Activated T-helper 1 cell treated with anti-CD3 and anti-CD28 coated beads, Interleukin-12 subunit alpha, Interleukin-12 subunit beta, Interleukin-2, Interleukin-4 antibody, amounts not matched to agents 30 ng/mL and 10 ng/mL and 1 ng/mL, durations not matched to agents 14 hours and 24 hours and 36 hours (primary cell): ENCODE results near the gene SNU13. TPM values are rescaled to one million over a fixed set of nuclear protein-coding genes. Genes with fewer than 3 reads are reported as not detected.
A peak's percentile ranks its signal among the peaks of the same experiment; 100 is the strongest.
"Not testable (repeated sequence)": the region's sequence is repeated elsewhere in the genome, so short reads cannot be mapped to it uniquely, and the experiment has no call there.

Experiments
- DNase-seq: peaks from one replicate; pipeline ENCODE4 v3.0.0; 2021; ENCODE audit warnings: low spot score
- H3K27ac Mint-ChIP-seq: one replicate; pipeline ENCODE4 v1.8.0; 2021; ENCODE audit warnings: mild to moderate bottlenecking, mixed read lengths
- H3K27me3 Mint-ChIP-seq: one replicate; pipeline ENCODE4 v1.8.0; 2022; ENCODE audit warnings: mild to moderate bottlenecking, moderate library complexity, mixed read lengths; ENCODE audit not compliant: insufficient read depth
- H3K36me3 Mint-ChIP-seq: one replicate; pipeline ENCODE4 v1.8.0; 2021; ENCODE audit warnings: low read depth, mixed read lengths
- H3K4me1 Mint-ChIP-seq: one replicate; pipeline ENCODE4 v1.8.0; 2021; ENCODE audit warnings: low read depth, mixed read lengths
- H3K4me3 Mint-ChIP-seq: one replicate; pipeline ENCODE4 v1.8.0; 2021; ENCODE audit warnings: mild to moderate bottlenecking, moderate library complexity, mixed read lengths
- H3K9me3 Mint-ChIP-seq: one replicate; pipeline ENCODE4 v1.8.0; 2021; ENCODE audit warnings: mixed read lengths
- intact Hi-C: fragments of 100-400 bp; cut with micrococcal nuclease; formaldehyde crosslinking; loops from one replicate; pipeline ENCODE4 v1.15.1; 2024
- total RNA-seq: library from RNA; stranded (reverse); gene quantifications from 2 replicates; pipeline ENCODE4 v1.2.3, GENCODE V29; 2022

The SNU13 gene
- 337 and 339 TPM in 2 replicates for total RNA-seq

DNA sequence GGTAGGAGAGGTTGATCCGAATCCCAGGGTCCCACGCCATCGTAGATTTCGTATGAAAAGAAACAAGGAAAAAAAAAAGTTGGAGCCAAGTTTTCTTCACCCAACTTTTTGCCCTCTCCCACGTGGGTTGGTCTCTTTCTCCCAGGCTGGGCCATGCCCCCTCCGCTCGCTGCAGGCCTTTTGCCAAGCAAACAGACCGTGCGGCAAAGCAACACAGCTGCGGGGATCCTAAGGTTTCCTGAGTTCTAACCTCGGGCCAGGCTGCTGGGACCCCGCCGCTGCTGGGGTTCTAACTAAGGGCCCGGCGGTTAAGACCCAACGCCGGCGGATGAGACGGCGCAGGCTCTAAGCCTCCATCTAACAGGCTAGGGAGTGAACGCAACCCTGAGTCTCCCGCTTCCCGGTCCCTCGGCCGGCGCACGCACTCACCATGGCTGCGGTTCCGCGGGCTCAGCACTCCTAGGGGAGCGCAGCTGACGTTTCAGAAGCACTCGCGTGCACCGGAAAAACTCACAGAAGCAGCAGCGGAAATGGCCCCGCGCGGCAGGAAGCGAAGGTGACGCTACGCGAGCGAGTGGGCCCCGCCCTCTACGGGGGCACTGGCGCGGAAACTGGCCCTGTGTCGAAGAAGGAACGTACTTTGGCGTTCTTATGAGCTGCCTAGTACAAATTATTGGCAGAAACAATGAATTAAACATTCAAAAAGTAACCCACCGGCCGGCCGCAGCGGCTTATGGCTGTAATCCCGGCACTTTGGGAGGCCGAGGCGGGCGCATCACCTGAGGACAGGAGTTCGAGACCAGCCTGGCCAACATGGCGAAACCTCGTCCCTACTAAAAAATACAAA, at the start of gene SNU13:
SNU13 (minus strand) TSS at position 503 of the 847 bp plus-strand sequence; CDS start at position 432, 71 bp downstream.
- Mint-ChIP-seq H3K36me3 (peaks cover 19% of the 10 kb centered on the region), H3K9me3 (no peaks in the 10 kb centered on the region), H3K4me1 (peaks cover 17% of the 10 kb centered on the region), H3K27ac (peak within 1 kb of the TSS; percentile 98), H3K4me3 (peak within 1 kb of the TSS; percentile 98), H3K27me3 (no peaks in the 10 kb centered on the region)
- DNase-seq: peak; percentile 92
- intact Hi-C loops: loop anchor here (1.0 to 10.0 kb wide), 11 partner anchors 9 to 834 kb away; partner anchors contain the start of genes CCDC134, DESI1, NAGA and PHETA2

- H3K36me3 Mint-ChIP-seq, H3K27me3 Mint-ChIP-seq, H3K27ac Mint-ChIP-seq, H3K9me3 Mint-ChIP-seq, H3K4me1 Mint-ChIP-seq, DNase-seq, intact Hi-C loops, H3K4me3 Mint-ChIP-seq: not testable (repeated sequence)
These were observed 44.6 kb upstream of the SNU13 start for GRCh38 chr22:41733241-41733640.

GRCh38 chr22:41732096-41732772, 43.6 kb upstream of the SNU13 start:
- Mint-ChIP-seq H3K36me3 (no peaks in the 10 kb centered on the region), H3K9me3 (no peaks in the 10 kb centered on the region), H3K4me1 (no peaks in the 10 kb centered on the region), H3K27ac (no peak overlapping the region), H3K4me3 (no peak overlapping the region), H3K27me3 (no peaks in the 10 kb centered on the region)
- intact Hi-C loops: no loop called here
- DNase-seq: no peak

DNA sequence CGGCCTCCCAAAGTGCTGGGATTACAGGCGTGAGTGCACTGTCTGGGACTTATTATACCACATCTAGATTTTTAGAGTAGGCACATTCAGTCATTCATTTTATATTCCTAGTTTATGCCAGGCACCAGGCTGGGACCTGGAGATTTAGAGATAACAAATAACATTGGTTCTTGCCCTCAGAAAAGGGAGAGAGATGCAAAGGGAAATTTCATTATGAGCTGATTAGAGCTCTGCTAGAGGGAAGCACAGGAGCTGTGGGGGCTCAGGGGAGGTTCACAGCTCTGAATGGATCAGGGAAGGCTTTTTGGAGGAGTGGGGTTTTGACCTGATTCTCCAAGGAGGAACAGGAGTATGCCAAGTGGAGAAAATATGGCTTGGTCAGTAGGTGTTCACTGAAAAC, 42.9 kb upstream of the SNU13 start:
- Mint-ChIP-seq H3K36me3 (no peaks in the 10 kb centered on the region), H3K27ac (no peak overlapping the region), H3K27me3 (no peaks in the 10 kb centered on the region), H3K4me1 (no peaks in the 10 kb centered on the region), H3K4me3 (no peak overlapping the region), H3K9me3 (no peaks in the 10 kb centered on the region)
- intact Hi-C loops: no loop called here
- no peak for DNase-seq

GRCh38 chr22:41725510-41726110, 36.9 kb upstream of the SNU13 start:
- intact Hi-C loops: no loop called here
- H3K27ac Mint-ChIP-seq: no peak overlapping the region
- H3K27me3 Mint-ChIP-seq: no peaks in the 10 kb centered on the region
- no peak overlapping the region for H3K4me3 Mint-ChIP-seq
- H3K4me1 Mint-ChIP-seq: no peaks in the 10 kb centered on the region
- no peaks in the 10 kb centered on the region for H3K36me3 Mint-ChIP-seq
- H3K9me3 Mint-ChIP-seq: no peaks in the 10 kb centered on the region
- no peak for DNase-seq

- Mint-ChIP-seq H3K36me3 (no peaks in the 10 kb centered on the region), H3K27me3 (no peaks in the 10 kb centered on the region), H3K4me1 (no peaks in the 10 kb centered on the region), H3K9me3 (no peaks in the 10 kb centered on the region), H3K4me3 (no peak overlapping the region), H3K27ac (no peak overlapping the region)
- intact Hi-C loops: no loop called here
- DNase-seq: no peak
These were observed 33.8 kb upstream of the SNU13 start for GRCh38 chr22:41722496-41722895.

DNA sequence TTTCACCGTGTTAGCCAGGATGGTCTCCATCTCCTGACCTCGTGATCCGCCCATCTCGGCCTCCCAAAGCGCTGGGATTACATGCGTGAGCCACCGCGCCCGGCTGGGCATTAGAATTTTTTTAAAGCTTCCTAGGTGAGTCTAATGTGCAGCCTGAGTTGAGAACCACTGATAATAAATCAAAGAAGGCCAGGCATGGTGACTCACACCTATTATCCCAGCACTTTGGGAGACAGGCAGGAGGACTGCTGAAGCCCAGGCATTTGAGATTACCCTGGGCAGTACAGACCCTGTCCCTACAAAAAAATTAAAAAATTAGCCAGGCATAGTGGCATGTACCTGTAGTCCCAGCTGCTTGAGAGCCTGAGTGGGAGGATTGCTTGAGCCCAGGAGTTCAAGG, 24.3 kb upstream of the SNU13 start:
- Mint-ChIP-seq H3K4me3 (no peak overlapping the region), H3K27ac (no peak overlapping the region), H3K27me3 (peaks cover 8% of the 10 kb centered on the region), H3K9me3 (no peaks in the 10 kb centered on the region), H3K36me3 (no peaks in the 10 kb centered on the region), H3K4me1 (no peaks in the 10 kb centered on the region)
- DNase-seq: no peak
- intact Hi-C loops: no loop called here

DNA sequence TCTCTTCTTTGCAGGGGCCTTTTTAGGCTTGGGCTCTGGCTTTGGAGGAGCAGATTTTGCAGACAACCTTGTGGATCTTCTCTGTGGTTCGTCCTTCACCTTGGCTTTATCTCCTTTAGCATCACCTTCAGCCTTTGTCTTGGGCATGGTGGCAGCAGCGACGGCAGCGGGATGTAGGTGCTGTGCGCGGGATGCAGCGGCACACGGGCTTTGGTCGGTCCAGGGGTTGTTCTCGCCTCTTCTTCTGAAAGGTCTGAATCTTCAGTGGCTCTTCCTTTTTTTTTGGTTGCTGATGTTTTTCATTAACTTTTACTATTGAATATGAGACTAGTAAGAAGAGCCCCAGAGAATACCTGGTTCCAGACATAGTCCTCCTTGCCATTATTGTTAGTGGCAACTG, 20.7 kb upstream of the SNU13 start:
- H3K36me3 Mint-ChIP-seq: no peaks in the 10 kb centered on the region
- H3K27ac Mint-ChIP-seq: no peak overlapping the region
- intact Hi-C loops: no loop called here
- H3K4me1 Mint-ChIP-seq: no peaks in the 10 kb centered on the region
- H3K4me3 Mint-ChIP-seq: no peak overlapping the region
- H3K9me3 Mint-ChIP-seq: no peaks in the 10 kb centered on the region
- H3K27me3 Mint-ChIP-seq: peaks cover 7% of the 10 kb centered on the region
- DNase-seq: no peak

DNA sequence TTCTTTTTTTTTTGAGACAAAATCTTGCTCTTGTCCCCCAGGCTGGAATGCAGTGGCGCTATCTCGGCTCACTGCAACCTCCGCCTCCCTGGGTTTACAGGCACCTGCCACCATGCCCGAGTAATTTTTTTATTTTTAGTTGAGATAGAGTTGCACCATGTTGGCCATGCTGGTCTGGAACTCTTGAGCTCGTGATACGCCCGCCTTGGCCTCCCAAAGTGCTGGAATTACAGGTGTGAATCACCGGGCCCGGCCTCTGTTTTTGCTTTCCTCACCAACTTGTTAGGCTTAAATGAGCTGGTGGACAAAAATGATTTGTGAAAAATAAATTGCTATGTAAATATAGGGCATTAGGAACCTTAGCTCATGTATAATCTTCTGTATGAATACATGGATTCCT, 14.1 kb upstream of the SNU13 start:
- intact Hi-C loops: no loop called here
- H3K9me3 Mint-ChIP-seq: no peaks in the 10 kb centered on the region
- no peak for DNase-seq
- H3K27me3 Mint-ChIP-seq: peaks cover 8% of the 10 kb centered on the region
- H3K36me3 Mint-ChIP-seq: no peaks in the 10 kb centered on the region
- H3K4me1 Mint-ChIP-seq: peaks cover 5% of the 10 kb centered on the region
- H3K27ac Mint-ChIP-seq: no peak overlapping the region
- no peak overlapping the region for H3K4me3 Mint-ChIP-seq

GRCh38 chr22:41700108-41700364, 11.4 kb upstream of the SNU13 start:
- no peak overlapping the region for H3K27ac Mint-ChIP-seq
- no peak overlapping the region for H3K4me3 Mint-ChIP-seq
- H3K9me3 Mint-ChIP-seq: no peaks in the 10 kb centered on the region
- intact Hi-C loops: no loop called here
- no peaks in the 10 kb centered on the region for H3K36me3 Mint-ChIP-seq
- H3K4me1 Mint-ChIP-seq: peaks cover 13% of the 10 kb centered on the region
- no peak for DNase-seq
- peaks cover 8% of the 10 kb centered on the region for H3K27me3 Mint-ChIP-seq

- H3K9me3 Mint-ChIP-seq: no peaks in the 10 kb centered on the region
- H3K27ac Mint-ChIP-seq: peak within 1 kb of the TSS; percentile 82
- intact Hi-C loops: loop anchor here (5.0 to 10.0 kb wide), 2 partner anchors 393 to 735 kb away; partner anchors contain the start of genes NDUFA6 and NFAM1
- peak within 1 kb of the TSS; percentile 70 for H3K4me3 Mint-ChIP-seq
- peaks cover 13% of the 10 kb centered on the region for H3K4me1 Mint-ChIP-seq
- DNase-seq: peak; percentile 84
- no peaks in the 10 kb centered on the region for H3K36me3 Mint-ChIP-seq
- H3K27me3 Mint-ChIP-seq: peaks cover 8% of the 10 kb centered on the region
These were observed 10.8 kb upstream of the SNU13 start, which contains the start of gene MEI1 for GRCh38 chr22:41699264-41700107. Gene MEI1, plus strand, starts transcription at chr22:41699503. Its CDS starts 36 bp downstream, at chr22:41699539.

GRCh38 chr22:41697126-41697775, 8.6 kb upstream of the SNU13 start:
- H3K27ac Mint-ChIP-seq: peak overlapping the region; percentile 84
- intact Hi-C loops: loop anchor here (1.0 to 10.0 kb wide), 8 partner anchors 9 to 738 kb away; partner anchors contain the start of genes NDUFA6, NFAM1 and SNU13
- DNase-seq: peak; percentile 81
- no peaks in the 10 kb centered on the region for H3K27me3 Mint-ChIP-seq
- no peaks in the 10 kb centered on the region for H3K36me3 Mint-ChIP-seq
- H3K4me1 Mint-ChIP-seq: peaks cover 13% of the 10 kb centered on the region
- peak overlapping the region; percentile 40 for H3K4me3 Mint-ChIP-seq
- H3K9me3 Mint-ChIP-seq: no peaks in the 10 kb centered on the region
